GM18868 (cell line): ENCODE measurements around the gene CHL1.

ENCODE experiments used
- ATAC-seq: cut with Tn5 transposase; IDR thresholded peaks from one replicate; pipeline ENCODE4 v1.9.1; 2021; ENCODE audit warnings: mild to moderate bottlenecking, moderate library complexity; ENCODE audit not compliant: unreplicated experiment

The CHL1 gene

DNA sequence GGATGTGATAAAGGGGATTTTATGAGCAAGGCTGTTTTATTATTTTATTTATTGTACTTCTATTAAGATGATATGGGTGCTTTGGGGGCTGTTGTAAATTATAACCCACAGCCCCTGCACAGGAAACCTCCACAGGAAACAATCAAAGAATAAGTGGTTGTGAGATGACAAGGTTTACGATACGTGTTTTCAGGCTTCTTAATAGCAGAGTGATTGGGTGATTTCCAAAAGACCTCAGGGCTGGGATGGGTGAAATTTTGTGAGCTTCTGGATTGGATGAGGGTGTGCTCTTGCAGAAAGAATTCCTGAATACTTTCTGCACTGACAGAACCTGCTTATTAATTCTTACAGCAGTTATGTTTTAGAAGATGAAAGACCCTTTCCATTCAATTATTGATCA lies 21.4 kb downstream of the CHL1 start:
- ATAC-seq, result no peak

DNA sequence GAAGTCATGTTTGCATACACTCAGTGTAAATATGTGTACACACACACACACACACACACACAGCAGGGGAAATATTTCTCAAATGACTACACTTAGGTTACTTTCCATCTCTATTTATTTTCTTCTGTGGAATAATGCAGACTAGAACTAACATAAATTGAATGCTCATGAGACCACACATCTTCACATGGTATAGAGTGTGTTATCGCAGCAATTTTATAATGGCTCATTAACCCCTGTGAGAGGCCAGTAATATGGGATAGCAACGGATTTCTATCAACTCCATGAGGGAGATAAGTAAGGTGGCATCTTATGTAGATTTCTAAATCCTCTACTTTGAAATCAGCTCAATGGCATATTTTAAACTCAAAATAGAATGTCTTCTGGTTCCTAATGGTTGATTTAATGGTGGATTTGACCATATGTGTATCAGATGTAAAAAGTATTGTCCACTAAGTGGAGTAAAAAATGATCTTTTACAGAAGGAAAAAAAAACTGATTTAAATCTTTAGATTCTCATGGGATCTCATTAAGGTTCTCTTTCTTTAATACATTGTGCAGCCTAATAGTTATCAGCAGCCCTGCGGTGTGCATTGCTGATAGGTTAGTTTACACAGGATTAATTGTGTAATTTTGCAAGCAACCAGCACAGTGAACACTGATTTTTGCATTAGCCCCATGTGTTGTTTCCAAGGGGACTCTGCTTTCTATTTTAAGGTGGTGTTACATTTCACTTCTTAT lies 32.0 kb downstream of the CHL1 start:
- ATAC-seq, result no peak

DNA sequence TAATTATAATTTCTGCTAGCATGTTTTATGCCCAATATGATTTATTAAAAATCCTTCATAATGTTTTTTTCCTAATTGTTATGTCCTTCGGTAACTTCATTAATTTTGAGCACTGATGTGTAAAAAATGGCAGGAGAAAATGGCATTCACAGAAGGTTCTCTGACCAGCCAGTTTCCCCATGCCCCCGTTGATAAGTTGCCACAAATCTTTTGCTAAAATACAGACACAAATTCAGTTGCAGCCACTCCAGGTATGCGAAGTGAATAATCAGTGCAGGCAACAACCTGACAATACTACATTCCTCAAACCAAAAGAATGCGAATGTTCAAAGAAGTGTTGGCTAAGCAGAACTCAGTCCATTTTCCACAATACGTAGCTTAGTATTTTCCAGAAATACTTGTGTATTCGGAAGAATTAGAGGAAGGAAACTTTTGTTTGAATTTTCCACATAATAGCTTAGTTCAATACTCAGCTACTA lies 32.7 kb downstream of the CHL1 start:
- no peak for ATAC-seq

DNA sequence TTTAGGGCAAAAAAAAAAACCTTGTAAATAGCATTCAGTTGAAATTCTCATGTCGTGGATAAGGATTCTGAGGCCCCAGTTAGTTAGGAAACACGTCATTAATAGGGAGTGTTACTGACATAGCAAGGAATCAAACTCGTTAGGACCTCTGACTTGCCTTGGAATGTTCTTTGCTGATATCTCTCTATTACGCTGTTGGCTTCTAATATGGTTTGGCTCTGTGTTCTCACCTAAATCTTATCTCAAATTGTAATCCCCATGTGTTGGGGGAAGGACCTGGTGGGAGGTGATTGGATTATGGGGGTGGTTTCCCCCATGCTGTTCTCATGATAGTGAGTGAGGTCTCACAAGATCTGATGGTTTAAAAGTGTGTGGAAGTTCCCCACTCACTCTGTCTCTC lies 40.3 kb downstream of the CHL1 start:
- ATAC-seq, result no peak

DNA sequence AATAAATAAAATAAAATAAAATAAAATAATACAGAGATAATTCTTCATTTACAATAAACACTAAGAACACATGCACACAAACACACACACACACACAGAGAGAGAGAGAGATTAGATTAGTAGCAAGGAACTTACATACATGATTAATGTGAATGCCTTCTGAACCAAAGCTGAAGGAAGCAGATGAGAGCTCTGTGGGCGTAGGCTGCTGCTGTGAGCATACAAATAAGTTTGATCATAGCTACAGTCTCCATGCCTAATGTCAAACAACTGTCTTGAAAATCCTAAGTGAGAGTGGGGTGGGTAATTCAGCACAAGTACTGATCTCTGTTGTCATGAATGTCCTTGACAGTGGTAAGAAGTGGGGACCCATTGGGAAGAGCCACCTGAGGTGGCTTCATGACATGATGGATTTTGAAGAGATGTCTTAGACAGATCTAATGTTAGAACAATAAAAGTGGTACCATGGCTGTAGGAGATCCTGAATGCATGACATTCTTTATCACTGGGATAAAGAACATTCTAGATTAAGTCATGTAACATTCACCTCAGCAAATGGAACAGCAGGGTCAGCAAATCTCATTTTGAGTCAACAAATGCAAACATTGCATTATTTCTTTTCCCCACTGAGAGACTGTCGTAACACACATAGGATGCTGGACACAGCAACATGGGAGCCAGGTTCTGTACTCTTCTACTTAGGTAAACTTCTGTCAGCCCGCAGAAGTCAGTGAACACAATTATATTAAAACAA lies 46.2 kb downstream of the CHL1 start:
- no peak for ATAC-seq

DNA sequence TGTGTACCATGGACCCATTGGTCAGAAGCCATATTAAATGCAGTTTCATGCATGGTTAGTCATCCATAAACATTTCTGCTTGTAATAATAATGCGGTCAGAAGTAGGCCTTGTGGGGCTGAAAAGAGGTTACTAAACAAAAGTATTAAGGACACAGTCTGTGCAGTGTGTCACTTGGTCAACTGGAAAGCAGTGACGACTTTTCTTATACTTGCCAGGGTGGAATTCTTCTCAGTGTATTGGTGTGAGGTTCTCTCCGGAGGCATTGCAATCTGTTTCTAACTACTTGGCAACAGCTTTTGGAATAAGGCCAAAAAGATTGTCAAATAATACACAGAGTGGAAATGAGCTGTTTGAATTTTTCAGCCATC lies 46.8 kb downstream of the CHL1 start:
- ATAC-seq, result no peak

DNA sequence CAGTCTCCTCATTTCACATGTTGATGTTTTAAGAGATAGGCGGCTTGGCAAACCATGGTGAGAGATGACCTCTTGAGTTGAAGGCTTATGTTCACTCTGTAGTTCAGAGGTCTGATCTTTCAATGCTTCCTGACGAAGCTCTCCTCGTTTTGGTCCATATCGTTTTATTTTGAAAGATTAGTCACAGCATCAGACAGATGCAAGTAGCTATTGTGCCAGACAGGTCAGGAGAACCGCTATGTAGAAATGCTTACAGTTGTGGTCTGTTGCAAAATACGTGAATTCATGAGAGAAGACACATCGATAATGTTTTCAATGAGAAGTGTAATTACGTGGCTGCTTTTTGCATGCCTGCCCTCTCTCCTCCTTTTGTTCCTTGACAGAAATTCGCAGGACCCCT lies 47.5 kb downstream of the CHL1 start:
- no peak for ATAC-seq

DNA sequence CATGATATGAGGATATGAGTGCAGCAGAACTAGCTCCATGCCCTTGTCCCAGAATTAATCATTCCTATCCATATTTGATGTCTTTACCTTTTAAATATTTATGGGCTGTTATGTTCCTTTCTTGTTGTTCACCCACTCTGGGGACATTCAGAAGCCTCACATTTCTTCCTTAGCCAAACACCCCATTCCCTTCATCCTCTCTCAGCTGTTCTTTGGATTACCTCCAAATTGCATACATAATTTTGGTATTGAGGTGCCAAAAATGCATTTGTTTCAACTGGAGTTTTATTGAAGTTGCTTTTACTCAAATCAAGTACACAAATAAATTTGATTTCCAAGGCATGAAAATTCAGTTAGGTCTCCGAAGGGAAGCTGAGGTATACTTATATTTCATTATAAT lies 51.4 kb downstream of the CHL1 start:
- ATAC-seq, result no peak

DNA sequence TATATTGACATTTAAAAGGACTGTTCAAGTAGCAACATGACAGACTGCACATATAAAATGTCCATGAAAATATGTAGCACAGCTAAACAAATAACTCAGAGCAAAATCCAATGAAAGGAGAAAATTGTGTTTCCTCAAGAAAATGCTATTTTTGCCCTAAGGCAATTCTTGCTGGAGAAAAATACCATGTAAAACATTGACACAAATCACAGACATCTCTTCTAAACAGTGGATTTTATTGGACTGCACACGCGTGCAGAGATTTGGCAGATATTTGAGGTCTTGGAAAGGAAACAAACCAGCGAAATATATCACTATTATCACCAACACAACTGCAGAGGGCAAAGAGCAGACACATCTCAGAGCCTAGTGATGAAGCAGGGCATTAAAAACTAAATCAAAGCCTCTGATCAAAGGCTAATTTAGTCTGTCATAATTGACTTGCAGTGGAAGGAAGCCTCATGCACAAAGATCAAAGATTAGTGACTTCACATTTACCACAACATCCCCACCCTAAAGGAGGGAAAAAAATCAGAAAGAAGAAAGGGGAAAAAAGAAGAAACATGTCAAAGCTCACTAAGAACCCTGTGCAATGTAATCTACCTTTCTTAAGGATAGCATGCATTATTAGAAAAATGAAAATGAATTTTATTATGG lies 52.4 kb downstream of the CHL1 start:
- ATAC-seq, result no peak

DNA sequence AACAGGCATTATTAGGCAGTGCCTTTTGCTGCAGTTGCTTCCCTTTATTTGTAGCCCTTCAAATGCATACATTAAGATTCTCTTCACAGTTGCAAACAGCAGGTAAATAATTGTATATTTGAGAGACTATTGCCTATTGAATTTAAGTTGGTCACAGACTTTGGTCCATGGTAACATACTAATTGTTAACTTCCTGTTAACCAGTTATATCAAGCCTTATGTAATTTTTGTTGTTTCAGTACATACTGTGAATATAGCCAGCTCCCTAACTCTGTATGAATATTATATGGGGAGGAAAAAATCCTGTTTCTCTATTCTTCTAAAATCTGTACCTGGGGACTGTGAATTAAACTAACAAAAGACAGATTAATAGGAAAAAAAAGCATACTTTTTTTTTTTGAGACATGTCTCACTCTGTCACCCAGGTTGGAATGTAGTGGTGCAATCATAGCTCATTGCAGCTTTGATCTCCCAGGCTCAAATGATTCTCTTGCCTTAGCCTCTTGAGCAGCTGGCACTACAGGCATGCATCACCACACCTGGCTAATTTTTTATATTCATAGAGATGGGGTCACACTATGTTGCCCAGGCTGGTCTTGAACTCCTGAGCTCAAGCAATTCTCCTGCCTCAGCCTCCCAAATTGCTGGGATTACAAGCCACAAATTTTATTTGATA lies 53.2 kb downstream of the CHL1 start:
- ATAC-seq, result no peak

DNA sequence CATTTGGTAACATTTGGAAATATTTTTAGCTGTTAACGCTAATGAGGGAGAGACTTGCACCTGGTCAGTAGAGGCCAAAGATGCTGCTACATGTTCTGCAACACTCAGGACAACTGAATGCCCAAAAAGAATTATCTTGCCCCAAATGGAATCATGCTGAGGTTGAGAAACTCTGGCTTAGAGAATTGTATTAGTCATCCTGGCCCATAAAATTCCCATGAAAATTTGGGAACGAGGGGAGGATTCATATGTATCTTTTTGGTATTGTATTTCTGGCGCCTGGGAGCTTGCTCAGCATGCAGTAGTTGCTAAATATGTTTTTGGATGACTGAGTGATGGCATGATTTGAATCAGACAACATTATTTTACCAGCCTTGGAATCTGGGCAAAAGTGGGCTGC lies 59.9 kb downstream of the CHL1 start:
- no peak for ATAC-seq

DNA sequence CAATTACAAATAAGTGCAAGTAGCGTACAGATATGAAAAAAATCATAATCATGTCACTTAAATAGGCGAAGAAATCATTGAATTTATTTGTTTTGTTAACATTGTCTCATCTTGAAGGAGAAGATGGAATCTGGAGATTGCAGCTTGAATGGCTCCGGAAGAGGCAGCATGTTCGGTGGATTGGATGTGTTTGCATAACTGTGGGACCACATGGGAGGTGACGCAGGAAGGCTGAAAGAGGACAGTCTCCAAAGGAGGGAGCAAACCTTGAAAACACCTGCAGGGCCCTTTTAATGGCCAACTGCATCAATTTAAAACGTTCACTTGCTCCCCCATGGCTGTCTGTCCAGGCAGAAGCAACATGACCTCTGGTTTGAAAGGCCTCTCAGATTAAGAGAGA lies 61.3 kb downstream of the CHL1 start:
- no peak for ATAC-seq

DNA sequence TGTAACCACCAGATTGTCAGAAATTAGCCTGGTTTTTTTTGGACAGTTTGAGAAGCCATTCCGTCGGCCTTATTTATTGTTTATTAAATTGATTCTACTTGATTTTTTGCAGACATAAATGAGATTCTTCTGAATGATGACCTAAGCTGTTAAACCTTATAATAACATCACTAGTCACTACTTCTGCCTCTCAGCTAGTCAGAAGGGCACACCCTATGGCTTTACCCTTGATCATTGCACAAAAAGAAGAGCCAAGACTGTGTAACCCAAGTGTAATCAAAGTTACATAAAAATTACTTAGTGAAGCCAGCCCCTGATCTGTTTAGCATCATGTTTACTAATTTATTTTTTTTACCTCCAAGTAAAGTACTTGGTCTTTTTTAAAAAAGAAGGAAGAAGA lies 64.3 kb downstream of the CHL1 start:
- no peak for ATAC-seq

DNA sequence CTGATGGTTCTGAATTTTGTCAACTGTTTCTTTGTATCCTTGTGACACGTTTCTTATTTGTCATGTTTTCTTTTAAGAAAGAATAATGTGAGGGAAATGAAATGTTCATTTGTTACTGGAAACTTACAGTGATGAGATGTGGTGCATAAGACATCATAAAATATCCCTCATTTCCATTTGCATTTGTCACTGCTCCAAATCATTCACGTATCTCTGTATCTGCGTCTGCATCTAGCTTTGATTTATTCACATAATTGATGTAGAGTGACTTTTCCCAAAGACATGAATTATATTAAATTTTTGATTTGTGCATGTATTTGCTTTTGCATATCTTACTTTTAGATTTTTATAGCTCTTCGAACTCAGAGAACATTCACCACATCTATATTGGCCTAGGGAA lies 66.8 kb downstream of the CHL1 start:
- ATAC-seq, result no peak

DNA sequence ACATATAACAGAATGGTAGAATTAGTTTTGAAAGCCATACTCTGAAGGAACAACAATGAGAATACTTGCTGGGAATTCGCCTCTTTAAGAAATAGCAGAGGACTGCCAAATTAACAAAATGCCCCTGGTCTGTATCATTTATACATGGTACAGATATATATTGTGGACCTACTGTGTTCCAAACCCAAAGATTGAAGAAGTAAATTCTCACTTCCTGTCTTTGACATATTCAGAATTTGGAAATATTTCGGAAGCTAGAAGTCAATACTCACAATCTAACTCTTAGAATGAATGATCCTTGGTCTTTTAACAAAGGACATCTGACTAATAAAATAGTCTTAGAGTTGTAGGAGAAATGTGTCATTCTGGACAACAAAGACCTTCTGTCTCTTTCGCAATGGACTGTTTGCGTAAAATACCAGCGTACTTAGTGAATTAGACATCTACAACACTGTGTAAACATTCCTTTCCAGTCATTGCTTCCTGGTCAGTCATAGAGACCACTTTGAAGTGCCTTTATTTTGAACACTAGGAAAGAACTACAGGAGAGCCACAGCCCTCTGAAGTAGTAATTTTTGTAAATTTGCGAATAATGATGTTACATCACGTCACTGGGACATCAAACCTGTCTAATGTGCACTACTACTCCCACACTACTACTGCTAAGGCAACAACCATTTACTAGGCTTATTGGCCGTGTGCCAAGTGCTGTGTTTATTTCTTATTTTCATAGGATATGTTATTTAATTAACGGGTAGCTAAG lies 68.0 kb downstream of the CHL1 start:
- no peak for ATAC-seq

DNA sequence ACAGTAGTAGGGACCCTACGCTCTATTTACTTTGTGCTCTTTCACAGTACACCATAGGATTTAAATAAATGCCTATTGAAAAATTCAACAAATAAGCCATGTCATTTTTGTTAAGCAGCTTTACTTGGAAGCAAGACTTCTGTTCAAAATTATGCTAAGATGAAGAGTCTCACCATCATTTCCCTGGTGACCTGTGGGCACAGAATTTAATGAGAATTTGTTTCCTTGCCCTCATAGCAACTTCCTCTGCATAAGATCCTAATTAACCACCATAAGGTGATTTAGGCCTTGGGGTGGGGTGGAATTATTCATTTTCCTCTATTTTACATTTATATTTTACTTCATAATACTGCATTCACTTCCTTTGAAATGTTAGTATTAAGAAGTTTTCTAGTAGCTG lies 70.5 kb downstream of the CHL1 start:
- ATAC-seq, result no peak

DNA sequence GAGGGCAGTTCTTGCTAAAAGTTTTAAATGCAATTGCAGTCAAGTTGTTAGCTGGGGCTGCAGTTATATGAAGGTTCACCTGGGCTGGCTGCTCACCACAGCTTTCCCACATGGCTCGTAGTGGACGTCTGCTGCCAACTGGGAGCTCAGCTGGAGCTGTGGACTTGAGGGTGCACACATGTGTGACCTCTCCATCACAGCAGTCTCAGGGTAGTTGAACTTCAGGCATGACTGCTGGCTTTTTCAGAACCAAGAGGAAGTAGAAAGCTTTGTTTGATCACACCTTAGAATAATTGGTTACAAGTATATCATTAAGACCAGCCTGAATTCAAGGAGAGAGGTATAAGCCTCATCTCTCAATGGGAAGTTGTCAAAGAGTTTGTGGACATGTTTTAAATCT lies 74.1 kb downstream of the CHL1 start:
- ATAC-seq, result no peak

DNA sequence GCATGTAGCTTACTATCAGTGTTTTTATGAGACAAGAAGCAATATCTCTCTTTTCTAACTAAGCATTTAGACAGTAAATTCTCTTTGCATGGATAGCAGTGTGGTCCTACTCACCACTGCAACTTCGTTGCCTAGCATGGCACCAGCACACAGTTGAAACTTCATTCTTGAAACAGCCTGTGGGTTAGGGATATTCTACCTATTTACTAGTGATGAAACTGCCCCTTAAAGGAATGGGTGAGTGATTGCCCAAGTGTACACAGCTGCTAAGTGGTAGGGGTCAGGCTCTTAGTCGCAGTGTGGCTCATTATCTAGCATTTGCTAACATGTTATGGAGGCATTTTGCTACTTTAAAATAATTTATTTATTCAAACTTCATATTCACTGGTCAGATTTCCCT lies 78.4 kb downstream of the CHL1 start:
- no peak for ATAC-seq

DNA sequence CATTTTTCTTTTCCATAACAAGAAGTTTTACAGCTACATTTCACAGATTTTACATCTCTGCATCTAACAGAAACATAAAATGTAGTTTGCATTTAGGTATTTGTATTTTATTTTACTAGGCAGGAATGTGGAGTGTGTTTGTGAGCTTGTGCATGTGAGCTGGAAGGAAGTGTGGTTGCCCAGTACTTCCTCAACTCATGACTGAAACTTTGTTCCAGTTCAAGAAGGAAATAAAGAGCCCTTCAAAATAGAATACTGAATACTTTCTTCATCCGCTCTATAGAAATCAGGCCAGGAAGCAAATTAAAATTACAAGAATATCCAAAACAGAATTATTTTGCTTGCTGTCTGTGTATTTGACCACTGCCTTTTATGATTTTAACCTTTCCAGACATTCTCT lies 81.3 kb downstream of the CHL1 start:
- ATAC-seq, result no peak

DNA sequence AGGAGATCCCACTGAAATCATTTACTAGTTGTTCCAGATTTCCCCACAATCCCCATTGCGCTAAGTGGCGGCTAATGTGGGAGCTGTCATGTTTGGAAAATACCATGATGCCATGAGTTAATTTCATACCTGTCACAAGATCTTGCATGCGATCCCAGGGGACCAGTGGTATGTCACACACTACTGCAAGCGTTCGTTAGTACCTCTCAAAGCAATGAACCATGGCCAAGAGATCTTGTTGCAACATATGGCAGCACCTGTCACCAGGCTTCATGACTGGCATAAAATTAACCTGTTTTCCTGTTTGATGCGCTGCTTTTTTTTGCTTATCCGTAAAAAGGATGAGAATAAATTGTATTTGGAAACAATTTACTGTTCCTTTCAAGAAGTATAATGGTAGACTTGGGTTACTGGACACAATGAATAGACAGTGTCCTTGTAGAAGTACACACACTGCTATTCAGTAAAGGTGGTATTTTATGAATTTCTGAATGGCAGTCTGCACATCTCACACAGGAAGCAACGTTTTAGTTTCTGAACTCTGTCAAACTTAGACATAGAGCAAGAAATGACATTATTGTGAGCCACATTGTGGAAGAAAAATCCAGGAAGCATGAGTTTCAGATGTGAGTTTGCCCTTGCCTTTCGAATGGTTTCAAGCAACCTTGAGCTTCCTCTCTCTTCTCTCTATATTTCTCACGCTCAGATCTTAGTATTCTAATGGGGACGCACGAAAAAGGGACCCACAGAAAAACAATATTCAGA lies 81.9 kb downstream of the CHL1 start:
- peak; percentile 84 for ATAC-seq
